Measurements from ENCODE around the gene OR5AN1. TPM values are rescaled to one million over a fixed set of nuclear protein-coding genes. Genes with fewer than 3 reads are reported as not detected.
"Not testable (repeated sequence)": the region's sequence is repeated elsewhere in the genome, so short reads cannot be mapped to it uniquely, and the experiment has no call there.

The OR5AN1 gene
- total and polyA plus RNA-seq, 3 donors from 2014 or later = 0.12 TPM; not detected in 2

- Histone ChIP-seq H3K27me3 (no peaks in the 10 kb centered on the region), H3K9me3 (no peaks in the 10 kb centered on the region), H3K4me3 (no peak overlapping the region), H3K36me3 (ENCODE audit: low read depth, missing control alignments) (no peaks in the 10 kb centered on the region), H3K4me1 (no peaks in the 10 kb centered on the region), H3K27ac (no peak overlapping the region)
- TF ChIP-seq CTCF (IDR thresholded peaks at IDR 0.05) (no peak), POLR2A (IDR thresholded peaks at IDR 0.05) (no peak)
- WGBS, 2 donors = 38 to 57% methylated on average over 6 to 8 of the region's 8 CpGs
- intact Hi-C loops (cut with DNase I; ENCODE audit: low total_unique reads) = no loop called here
- no peak for DNase-seq
Measured at GRCh38 chr11:59368238-59369022, 9.7 kb downstream of the OR5AN1 start.

GRCh38 chr11:59372324-59372723 is 13.6 kb downstream of the OR5AN1 start:
- H3K36me3 ChIP-seq (ENCODE audit: low read depth, missing control alignments); H3K9me3 ChIP-seq: not testable (repeated sequence)

GRCh38 chr11:59380263-59381059 is 21.8 kb downstream of the OR5AN1 start:
- Histone ChIP-seq H3K27ac (no peak overlapping the region), H3K36me3 (ENCODE audit: low read depth, missing control alignments) (no peaks in the 10 kb centered on the region), H3K27me3 (no peaks in the 10 kb centered on the region), H3K4me3 (no peak overlapping the region), H3K4me1 (no peaks in the 10 kb centered on the region), H3K9me3 (no peaks in the 10 kb centered on the region)
- no peak for DNase-seq
- intact Hi-C loops (cut with DNase I; ENCODE audit: low total_unique reads) = no loop called here
- TF ChIP-seq POLR2A (IDR thresholded peaks at IDR 0.05) (no peak), CTCF (IDR thresholded peaks at IDR 0.05) (no peak)
- WGBS, 2 donors = 43 to 66% methylated on average over 2 of the region's 2 CpGs

More at GRCh38 chr11:59372324-59372723, 13.6 kb downstream of the OR5AN1 start:
- WGBS, 2 donors = 13 to 28% methylated on average over 2 to 3 of the region's 3 CpGs
- H3K27ac ChIP-seq; DNase-seq; H3K4me1 ChIP-seq; H3K27me3 ChIP-seq; intact Hi-C loops (cut with DNase I; ENCODE audit: low total_unique reads); H3K4me3 ChIP-seq: not testable (repeated sequence)

GRCh38 chr11:59394186-59394585 is 35.5 kb downstream of the OR5AN1 start:
- no peak for TF ChIP-seq POLR2A (IDR thresholded peaks at IDR 0.05)
- no peak for TF ChIP-seq CTCF (IDR thresholded peaks at IDR 0.05)
- H3K9me3 ChIP-seq = no peaks in the 10 kb centered on the region
- no peak overlapping the region for H3K27ac ChIP-seq
- no peak for DNase-seq
- H3K36me3 ChIP-seq (ENCODE audit: low read depth, missing control alignments) = no peaks in the 10 kb centered on the region
- H3K4me1 ChIP-seq = no peaks in the 10 kb centered on the region
- no peaks in the 10 kb centered on the region for H3K27me3 ChIP-seq
- intact Hi-C loops (cut with DNase I; ENCODE audit: low total_unique reads) = no loop called here
- no peak overlapping the region for H3K4me3 ChIP-seq

- Histone ChIP-seq H3K36me3 (ENCODE audit: low read depth, missing control alignments) (no peaks in the 10 kb centered on the region), H3K4me1 (no peaks in the 10 kb centered on the region), H3K27ac (no peak overlapping the region), H3K9me3 (no peaks in the 10 kb centered on the region), H3K27me3 (no peaks in the 10 kb centered on the region), H3K4me3 (no peak overlapping the region)
- intact Hi-C loops (cut with DNase I; ENCODE audit: low total_unique reads) = no loop called here
- DNase-seq = no peak
- WGBS, 2 donors = 69 to 78% methylated on average over 3 of the region's 3 CpGs
- TF ChIP-seq POLR2A (IDR thresholded peaks at IDR 0.05) (no peak), CTCF (IDR thresholded peaks at IDR 0.05) (no peak)
Measured at GRCh38 chr11:59400461-59401261, 42.0 kb downstream of the OR5AN1 start.

Measured in testis (tissue), 3 donors.